Gastrocnemius medialis (tissue), 4 donors: ENCODE measurements around the gene HIVEP2. TPM values are rescaled to one million over a fixed set of nuclear protein-coding genes. Genes with fewer than 3 reads are reported as not detected.

ENCODE experiments used
- ATAC-seq, 2 donors: fragments of 150-250 bp; one replicate each; pipeline ENCODE4 v1.9.1; 2016
- DNase-seq, 2 donors: peaks; one replicate each; pipeline ENCODE4 v3.0.0-alpha.2; 2019
- H3K27ac ChIP-seq, 4 donors: fragments of 200-600 bp; sonication (generic); 1 replicate in 1 of 4; 2 replicates in 3 of 4; pipeline ENCODE4 v1.5.1; 2016 to 2018; ENCODE audit warnings: mild to moderate bottlenecking in 2 of 4, moderate library complexity in 1 of 4
- H3K27me3 ChIP-seq, 3 donors: fragments of 200-600 bp; sonication (generic) in 2 of 3; 1 replicate in 1 of 3; 2 replicates in 2 of 3; pipeline versions ENCODE4 v1.5.1 to v1.6.0; 2016 to 2019; ENCODE audit warnings: mild to moderate bottlenecking in 1 of 3, moderate library complexity in 1 of 3
- H3K36me3 ChIP-seq, 2 donors: fragments of 200-600 bp; sonication (generic) in 1 of 2; one replicate each; pipeline ENCODE4 v1.5.1; 2017 to 2018
- H3K4me1 ChIP-seq, 2 donors: fragments of 200-600 bp; sonication (generic) in 1 of 2; one replicate each; pipeline ENCODE4 v1.5.1; 2016 to 2017; ENCODE audit warnings: mild to moderate bottlenecking in 2 of 2
- H3K4me3 ChIP-seq, 4 donors: fragments of 200-600 bp; sonication (generic) in 3 of 4; 1 replicate in 1 of 4; 2 replicates in 3 of 4; pipeline ENCODE4 v1.5.1; 2016 to 2019; ENCODE audit warnings: mild to moderate bottlenecking in 2 of 4
- H3K9me3 ChIP-seq, 3 donors: fragments of 200-600 bp; sonication (generic) in 2 of 3; 1 replicate in 1 of 3; 2 replicates in 2 of 3; pipeline ENCODE4 v1.5.1; 2016 to 2019
- CTCF ChIP-seq, 5 experiments: fragments of 450-650 bp in 3 of 5; fragments of 200-600 bp in 2 of 5; sonication (generic) in 2 of 5; IDR thresholded peaks in 4 of 5; conservative IDR thresholded peaks in 1 of 5; 1 replicate in 4 of 5; 2 replicates in 1 of 5; pipeline ENCODE4 v1.5.1; 2016 to 2019; ENCODE audit warnings: antibody characterized with exemption in 5 of 5, mild to moderate bottlenecking in 3 of 5, moderate library complexity in 3 of 5
- POLR2A ChIP-seq, 2 donors: fragments of 450-650 bp; IDR thresholded peaks; one replicate each; pipeline ENCODE4 v1.6.1; 2017; ENCODE audit warnings: antibody characterized with exemption in 2 of 2, mild to moderate bottlenecking in 2 of 2, moderate library complexity in 2 of 2
- in situ Hi-C, 4 donors: fragments of 200-750 bp; cut with MboI; loops; one replicate each; pipeline versions ENCODE4 v1.15.0 to v1.8.0; 2017; ENCODE audit warnings: low sequenced_read_pairs in 4 of 4
- intact Hi-C: fragments of 100-400 bp; cut with DNase I; formaldehyde crosslinking; loops from one replicate; pipeline ENCODE4 v1.15.1; 2023; ENCODE audit warnings: low total_unique reads
- total RNA-seq, 4 donors: library from RNA; depleted of rRNA; stranded (reverse); fragments of >200 nt; gene quantifications; one replicate each; pipeline versions ENCODE4 v1.1.0 to v1.2.3, GENCODE V29; 2016

HIVEP2 gene
- total RNA-seq, 4 donors from 2014 or later, result 15.9 to 29.4 (median 25.3) TPM

DNA sequence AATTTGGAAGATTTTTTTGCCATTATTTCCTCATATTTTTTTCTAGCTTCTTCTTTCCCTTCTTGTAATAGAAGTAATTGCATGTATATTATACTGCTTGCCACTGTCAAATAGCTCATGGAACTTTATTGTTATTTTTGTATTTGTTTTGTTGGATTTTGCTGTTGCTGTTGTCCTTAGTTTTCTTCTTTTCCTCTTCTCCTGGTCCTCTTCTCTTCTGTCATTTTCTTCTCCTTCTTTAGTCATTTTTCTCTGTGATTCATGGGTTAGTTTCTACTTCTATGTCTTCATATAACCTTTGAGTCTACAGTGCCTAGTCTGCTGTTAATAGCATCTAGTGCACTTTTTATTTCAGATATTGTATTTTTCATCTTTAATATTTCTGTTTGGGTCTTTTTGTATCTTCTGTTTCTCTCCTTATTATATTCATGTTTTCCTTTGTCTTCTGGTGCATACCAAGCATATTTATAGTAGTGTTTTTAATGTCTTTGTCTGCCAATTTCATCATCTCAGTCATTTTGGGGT is 226.2 kb downstream of the HIVEP2 start:
- ATAC-seq (no peak), DNase-seq (no peak)
- intact Hi-C loops (no loop called here), in situ Hi-C loops (no loop called here)
- no peaks in the 10 kb centered on the region for H3K27me3 ChIP-seq
- peaks cover 0 to 8% (median 0%) of the 10 kb centered on the region in 3 donors for H3K9me3 ChIP-seq
- H3K27ac ChIP-seq, result no peak overlapping the region
- no peaks in the 10 kb centered on the region for H3K36me3 ChIP-seq
- no peak for TF ChIP-seq CTCF (IDR thresholded peaks at IDR 0.05 in 4 of 5, conservative IDR thresholded peaks at IDR 0.05 in 1 of 5)
- TF ChIP-seq POLR2A (IDR thresholded peaks at IDR 0.05), result no peak
- no peak overlapping the region for H3K4me3 ChIP-seq
- H3K4me1 ChIP-seq, result peaks cover 0 to 6% of the 10 kb centered on the region in 2 donors

DNA sequence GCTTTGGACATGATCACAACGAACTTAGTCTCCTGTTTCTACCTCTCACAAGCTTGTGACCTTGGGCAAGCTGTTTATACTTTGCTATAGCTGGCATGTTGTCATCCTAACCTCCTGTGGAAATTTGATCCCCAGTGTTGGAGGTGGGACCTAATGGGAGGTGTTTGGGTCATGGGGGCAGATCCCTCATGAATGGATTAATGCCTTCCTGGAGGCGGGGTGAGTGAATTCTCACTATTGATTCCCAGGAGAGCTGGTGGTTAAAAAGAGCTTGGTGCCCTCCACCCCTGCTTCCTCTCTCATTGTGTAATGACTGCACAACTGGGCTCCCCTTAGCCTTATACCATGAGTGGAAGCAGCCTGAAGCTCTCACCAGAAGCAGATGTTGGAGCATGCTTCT is 228.9 kb downstream of the HIVEP2 start:
- H3K27me3 ChIP-seq, result no peaks in the 10 kb centered on the region
- H3K36me3 ChIP-seq, result no peaks in the 10 kb centered on the region
- peaks cover 0 to 6% of the 10 kb centered on the region in 2 donors for H3K4me1 ChIP-seq
- intact Hi-C loops (no loop called here), in situ Hi-C loops (no loop called here)
- TF ChIP-seq CTCF (IDR thresholded peaks at IDR 0.05 in 4 of 5, conservative IDR thresholded peaks at IDR 0.05 in 1 of 5), result no peak
- no peak for TF ChIP-seq POLR2A (IDR thresholded peaks at IDR 0.05)
- H3K4me3 ChIP-seq, result no peak overlapping the region
- DNase-seq (no peak), ATAC-seq (peak; percentile 50 to 62)
- no peak overlapping the region for H3K27ac ChIP-seq
- peaks cover 0 to 8% (median 0%) of the 10 kb centered on the region in 3 donors for H3K9me3 ChIP-seq

DNA sequence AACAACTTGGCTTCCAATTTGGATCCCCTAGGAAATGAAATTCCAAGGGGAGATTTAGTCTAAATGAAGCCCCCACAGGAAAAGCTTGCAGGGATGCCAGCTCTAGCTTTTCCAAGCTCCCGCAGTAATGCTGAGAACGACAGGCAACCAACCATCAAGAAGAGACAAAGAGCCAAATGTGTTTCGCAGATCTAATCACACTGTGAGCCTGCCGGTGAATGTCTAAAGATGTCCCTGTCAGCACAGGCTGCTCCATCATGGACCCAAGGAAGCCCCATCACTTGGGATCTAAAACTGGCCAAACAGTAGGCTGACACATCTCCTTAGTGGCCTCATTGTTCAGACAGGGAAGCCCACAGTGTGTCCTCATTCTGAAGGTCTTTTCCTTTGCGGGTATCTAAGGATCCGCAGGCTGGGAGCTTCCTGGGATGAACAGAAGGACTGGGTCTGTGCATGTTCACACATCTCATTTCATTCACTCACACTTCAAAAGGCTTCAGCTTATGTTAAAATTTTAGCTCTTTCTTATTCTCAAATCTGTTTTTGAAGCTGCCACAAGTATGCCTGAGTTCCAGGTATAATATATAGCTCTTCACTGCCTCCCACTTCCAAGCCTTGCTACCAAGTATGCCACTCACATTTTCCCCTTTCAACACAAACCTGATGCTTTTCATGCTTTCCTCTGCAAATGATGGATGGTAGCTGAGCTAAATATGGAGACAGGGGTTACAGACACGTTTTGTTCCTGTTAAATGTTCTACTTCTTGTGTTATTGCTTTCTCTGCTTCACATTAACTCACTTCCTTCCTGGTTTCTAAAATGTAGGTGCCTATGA is 229.8 kb downstream of the HIVEP2 start:
- DNase-seq (no peak), ATAC-seq (no peak)
- H3K4me3 ChIP-seq, result no peak overlapping the region
- H3K4me1 ChIP-seq, result peaks cover 0 to 6% of the 10 kb centered on the region in 2 donors
- TF ChIP-seq POLR2A (IDR thresholded peaks at IDR 0.05) (no peak), CTCF (IDR thresholded peaks at IDR 0.05 in 4 of 5, conservative IDR thresholded peaks at IDR 0.05 in 1 of 5) (no peak)
- in situ Hi-C loops, result no loop called here
- H3K9me3 ChIP-seq, result peaks cover 0 to 8% (median 0%) of the 10 kb centered on the region in 3 donors
- no peak overlapping the region for H3K27ac ChIP-seq
- intact Hi-C loops, result no loop called here
- no peaks in the 10 kb centered on the region for H3K27me3 ChIP-seq
- no peaks in the 10 kb centered on the region for H3K36me3 ChIP-seq

- intact Hi-C loops (no loop called here), in situ Hi-C loops (no loop called here)
These were observed 231.0 kb downstream of the HIVEP2 start for GRCh38 chr6:142713959-142714358.

More at GRCh38 chr6:142713959-142714358, 231.0 kb downstream of the HIVEP2 start:
- peaks cover 0 to 8% (median 0%) of the 10 kb centered on the region in 3 donors for H3K9me3 ChIP-seq
- no peaks in the 10 kb centered on the region for H3K27me3 ChIP-seq
- peak in 1 of 2 donors; percentile 15 for DNase-seq
- H3K4me3 ChIP-seq, result no peak overlapping the region
- TF ChIP-seq POLR2A (IDR thresholded peaks at IDR 0.05) (no peak), CTCF (IDR thresholded peaks at IDR 0.05 in 4 of 5, conservative IDR thresholded peaks at IDR 0.05 in 1 of 5) (no peak)
- H3K36me3 ChIP-seq, result no peaks in the 10 kb centered on the region
- peaks cover 0 to 6% of the 10 kb centered on the region in 2 donors for H3K4me1 ChIP-seq
- ATAC-seq, result peak in 1 of 2 donors; percentile 75
- no peak overlapping the region for H3K27ac ChIP-seq
